Measurements from ENCODE around the gene AFF2. TPM values are rescaled to one million over a fixed set of nuclear protein-coding genes. Genes with fewer than 3 reads are reported as not detected.

AFF2 gene
- polyA plus RNA-seq, 1 donor from 2014 or later: not detected

GRCh38 chrX:149037281-149037870 is 537.0 kb downstream of the AFF2 start:
- H3K4me3 Mint-ChIP-seq: no peak overlapping the region
- H3K27me3 Mint-ChIP-seq: peaks cover 1% of the 10 kb centered on the region
- H3K27ac Mint-ChIP-seq: no peak overlapping the region
- H3K4me1 Mint-ChIP-seq: no peaks in the 10 kb centered on the region
- no peaks in the 10 kb centered on the region for H3K36me3 Mint-ChIP-seq
- no peaks in the 10 kb centered on the region for H3K9me3 Mint-ChIP-seq

GRCh38 chrX:149039057-149039456 is 538.6 kb downstream of the AFF2 start:
- Mint-ChIP-seq H3K4me3 (no peak overlapping the region), H3K36me3 (no peaks in the 10 kb centered on the region), H3K27me3 (peaks cover under 1% of the 10 kb centered on the region), H3K9me3 (no peaks in the 10 kb centered on the region), H3K4me1 (no peaks in the 10 kb centered on the region), H3K27ac (no peak overlapping the region)

GRCh38 chrX:149040873-149041535 is 540.6 kb downstream of the AFF2 start:
- H3K4me3 Mint-ChIP-seq: no peak overlapping the region
- H3K4me1 Mint-ChIP-seq: no peaks in the 10 kb centered on the region
- H3K36me3 Mint-ChIP-seq: no peaks in the 10 kb centered on the region
- H3K27ac Mint-ChIP-seq: no peak overlapping the region
- H3K9me3 Mint-ChIP-seq: no peaks in the 10 kb centered on the region
- no peaks in the 10 kb centered on the region for H3K27me3 Mint-ChIP-seq

- Mint-ChIP-seq H3K9me3 (no peaks in the 10 kb centered on the region), H3K27ac (no peak overlapping the region), H3K4me3 (no peak overlapping the region), H3K36me3 (no peaks in the 10 kb centered on the region), H3K27me3 (no peaks in the 10 kb centered on the region), H3K4me1 (no peaks in the 10 kb centered on the region)
Observed at GRCh38 chrX:149043401-149043800, 543.0 kb downstream of the AFF2 start.

GRCh38 chrX:149044471-149044870 is 544.1 kb downstream of the AFF2 start:
- Mint-ChIP-seq H3K4me1 (no peaks in the 10 kb centered on the region), H3K36me3 (no peaks in the 10 kb centered on the region), H3K4me3 (no peak overlapping the region), H3K9me3 (no peaks in the 10 kb centered on the region), H3K27ac (no peak overlapping the region), H3K27me3 (no peaks in the 10 kb centered on the region)

- Mint-ChIP-seq H3K27me3 (no peaks in the 10 kb centered on the region), H3K9me3 (no peaks in the 10 kb centered on the region), H3K4me3 (no peak overlapping the region), H3K36me3 (no peaks in the 10 kb centered on the region), H3K4me1 (no peaks in the 10 kb centered on the region), H3K27ac (no peak overlapping the region)
Observed at GRCh38 chrX:149045645-149046210, 545.3 kb downstream of the AFF2 start.

Measured in IgD-negative memory B cell (primary cell).